ENCODE measurements around the gene NLRP5. TPM values are rescaled to one million over a fixed set of nuclear protein-coding genes. Genes with fewer than 3 reads are reported as not detected.

NLRP5 gene
- total RNA-seq, 1 donor from 2014 or later, result not detected

- Mint-ChIP-seq H3K36me3 (ENCODE audit: unreplicated experiment) (no peaks in the 10 kb centered on the region), H3K4me3 (ENCODE audit: unreplicated experiment) (no peak overlapping the region), H3K27ac (ENCODE audit: unreplicated experiment) (no peak overlapping the region), H3K9me3 (ENCODE audit: unreplicated experiment) (peaks cover 2% of the 10 kb centered on the region), H3K27me3 (ENCODE audit: unreplicated experiment) (no peaks in the 10 kb centered on the region), H3K4me1 (ENCODE audit: low read depth, unreplicated experiment) (no peaks in the 10 kb centered on the region)
- TF ChIP-seq, protein P1, sequence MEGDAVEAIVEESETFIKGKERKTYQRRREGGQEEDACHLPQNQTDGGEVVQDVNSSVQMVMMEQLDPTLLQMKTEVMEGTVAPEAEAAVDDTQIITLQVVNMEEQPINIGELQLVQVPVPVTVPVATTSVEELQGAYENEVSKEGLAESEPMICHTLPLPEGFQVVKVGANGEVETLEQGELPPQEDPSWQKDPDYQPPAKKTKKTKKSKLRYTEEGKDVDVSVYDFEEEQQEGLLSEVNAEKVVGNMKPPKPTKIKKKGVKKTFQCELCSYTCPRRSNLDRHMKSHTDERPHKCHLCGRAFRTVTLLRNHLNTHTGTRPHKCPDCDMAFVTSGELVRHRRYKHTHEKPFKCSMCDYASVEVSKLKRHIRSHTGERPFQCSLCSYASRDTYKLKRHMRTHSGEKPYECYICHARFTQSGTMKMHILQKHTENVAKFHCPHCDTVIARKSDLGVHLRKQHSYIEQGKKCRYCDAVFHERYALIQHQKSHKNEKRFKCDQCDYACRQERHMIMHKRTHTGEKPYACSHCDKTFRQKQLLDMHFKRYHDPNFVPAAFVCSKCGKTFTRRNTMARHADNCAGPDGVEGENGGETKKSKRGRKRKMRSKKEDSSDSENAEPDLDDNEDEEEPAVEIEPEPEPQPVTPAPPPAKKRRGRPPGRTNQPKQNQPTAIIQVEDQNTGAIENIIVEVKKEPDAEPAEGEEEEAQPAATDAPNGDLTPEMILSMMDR (IDR thresholded peaks at IDR 0.05; ENCODE audit: partially characterized antibody, unreplicated experiment), result no peak
- no peak for DNase-seq
These were observed 6.2 kb upstream of the NLRP5 start for GRCh38 chr19:55980415-55980814.

- no peaks in the 10 kb centered on the region for H3K4me1 Mint-ChIP-seq (ENCODE audit: low read depth, unreplicated experiment)
- H3K9me3 Mint-ChIP-seq (ENCODE audit: unreplicated experiment), result peaks cover 10% of the 10 kb centered on the region
- no peak for DNase-seq
- no peak overlapping the region for H3K4me3 Mint-ChIP-seq (ENCODE audit: unreplicated experiment)
- TF ChIP-seq, protein P1 (IDR thresholded peaks at IDR 0.05; ENCODE audit: partially characterized antibody, unreplicated experiment), result no peak
- H3K27ac Mint-ChIP-seq (ENCODE audit: unreplicated experiment), result no peak overlapping the region
- no peaks in the 10 kb centered on the region for H3K27me3 Mint-ChIP-seq (ENCODE audit: unreplicated experiment)
- peaks cover 5% of the 10 kb centered on the region for H3K36me3 Mint-ChIP-seq (ENCODE audit: unreplicated experiment)
These were observed 1.3 kb upstream of the NLRP5 start for GRCh38 chr19:55985254-55985653.

GRCh38 chr19:55990831-55991230 is 4.3 kb downstream of the NLRP5 start:
- Mint-ChIP-seq H3K9me3 (ENCODE audit: unreplicated experiment) (peaks cover 16% of the 10 kb centered on the region), H3K4me3 (ENCODE audit: unreplicated experiment) (no peak overlapping the region), H3K27me3 (ENCODE audit: unreplicated experiment) (no peaks in the 10 kb centered on the region), H3K4me1 (ENCODE audit: low read depth, unreplicated experiment) (no peaks in the 10 kb centered on the region), H3K27ac (ENCODE audit: unreplicated experiment) (no peak overlapping the region), H3K36me3 (ENCODE audit: unreplicated experiment) (peaks cover 5% of the 10 kb centered on the region)
- TF ChIP-seq, protein P1 (IDR thresholded peaks at IDR 0.05; ENCODE audit: partially characterized antibody, unreplicated experiment), result no peak
- DNase-seq, result no peak

GRCh38 chr19:55993492-55993891 is 6.9 kb downstream of the NLRP5 start:
- H3K4me1 Mint-ChIP-seq (ENCODE audit: low read depth, unreplicated experiment), result no peaks in the 10 kb centered on the region
- H3K36me3 Mint-ChIP-seq (ENCODE audit: unreplicated experiment), result no peaks in the 10 kb centered on the region
- H3K27me3 Mint-ChIP-seq (ENCODE audit: unreplicated experiment), result no peaks in the 10 kb centered on the region
- H3K4me3 Mint-ChIP-seq (ENCODE audit: unreplicated experiment), result no peak overlapping the region
- DNase-seq, result no peak
- TF ChIP-seq, protein P1 (IDR thresholded peaks at IDR 0.05; ENCODE audit: partially characterized antibody, unreplicated experiment), result no peak
- H3K9me3 Mint-ChIP-seq (ENCODE audit: unreplicated experiment), result peaks cover 11% of the 10 kb centered on the region
- H3K27ac Mint-ChIP-seq (ENCODE audit: unreplicated experiment), result no peak overlapping the region

- TF ChIP-seq, protein P1 (IDR thresholded peaks at IDR 0.05; ENCODE audit: partially characterized antibody, unreplicated experiment), result no peak
- H3K27ac Mint-ChIP-seq (ENCODE audit: unreplicated experiment), result no peak overlapping the region
- no peaks in the 10 kb centered on the region for H3K27me3 Mint-ChIP-seq (ENCODE audit: unreplicated experiment)
- H3K4me1 Mint-ChIP-seq (ENCODE audit: low read depth, unreplicated experiment), result no peaks in the 10 kb centered on the region
- H3K9me3 Mint-ChIP-seq (ENCODE audit: unreplicated experiment), result peaks cover 7% of the 10 kb centered on the region
- DNase-seq, result no peak
- no peak overlapping the region for H3K4me3 Mint-ChIP-seq (ENCODE audit: unreplicated experiment)
- no peaks in the 10 kb centered on the region for H3K36me3 Mint-ChIP-seq (ENCODE audit: unreplicated experiment)
These were observed 28.2 kb downstream of the NLRP5 start for GRCh38 chr19:56014765-56015164.
